ENCODE measurements around the gene ODAD2.
A peak's percentile ranks its signal among the peaks of the same experiment; 100 is the strongest.
"Not testable (repeated sequence)": the region's sequence is repeated elsewhere in the genome, so short reads cannot be mapped to it uniquely, and the experiment has no call there.

Gene ODAD2

GRCh38 chr10:27998954-27999275 lies at the start of gene ODAD2:
TSS of gene ODAD2 (minus strand) at chr10:27999079. CDS start at chr10:27995142, 3,937 bp downstream.
- DNase-seq: peak; percentile 23

GRCh38 chr10:28047061-28047460 lies 48.2 kb upstream of the ODAD2 start:
- no peak for DNase-seq

- DNase-seq: no peak
Measured at GRCh38 chr10:28046579-28046978, 47.7 kb upstream of the ODAD2 start.

- no peak for DNase-seq
Measured at GRCh38 chr10:28043941-28044340, 45.1 kb upstream of the ODAD2 start.

- no peak for DNase-seq
Measured at GRCh38 chr10:28036587-28036986, 37.7 kb upstream of the ODAD2 start.

- DNase-seq: peak; percentile 2
Measured at GRCh38 chr10:28020993-28021982, 22.4 kb upstream of the ODAD2 start.

- no peak for DNase-seq
Measured at GRCh38 chr10:28020080-28020860, 21.4 kb upstream of the ODAD2 start.

GRCh38 chr10:28014651-28015050 lies 15.8 kb upstream of the ODAD2 start:
- no peak for DNase-seq

- DNase-seq: peak; percentile 23
Measured at GRCh38 chr10:28012990-28013515, 14.2 kb upstream of the ODAD2 start.

GRCh38 chr10:28010821-28011220 lies 11.9 kb upstream of the ODAD2 start:
- DNase-seq: no peak

- DNase-seq: no peak
Measured at GRCh38 chr10:28008054-28008453, 9.2 kb upstream of the ODAD2 start.

- DNase-seq: no peak
Measured at GRCh38 chr10:28001353-28001752, 2.5 kb upstream of the ODAD2 start.

- DNase-seq: peak; percentile 11
Measured at GRCh38 chr10:27998178-27998953, 513 bp downstream of the ODAD2 start.

GRCh38 chr10:27997865-27998177 lies 1.1 kb downstream of the ODAD2 start:
- DNase-seq: no peak

- DNase-seq: no peak
Measured at GRCh38 chr10:27995311-27995710, 3.6 kb downstream of the ODAD2 start.

GRCh38 chr10:27989357-27989756 lies 9.5 kb downstream of the ODAD2 start:
- DNase-seq: not testable (repeated sequence)

GRCh38 chr10:27986821-27987220 lies 12.1 kb downstream of the ODAD2 start:
- no peak for DNase-seq

- DNase-seq: no peak
Measured at GRCh38 chr10:27982875-27983543, 15.9 kb downstream of the ODAD2 start.

GRCh38 chr10:27981744-27982143 lies 17.1 kb downstream of the ODAD2 start:
- no peak for DNase-seq

GRCh38 chr10:27970795-27971194 lies 28.1 kb downstream of the ODAD2 start:
- not testable (repeated sequence) for DNase-seq

- DNase-seq: not testable (repeated sequence)
Measured at GRCh38 chr10:27969931-27970330, 28.9 kb downstream of the ODAD2 start.

- no peak for DNase-seq
Measured at GRCh38 chr10:27959093-27959715, 39.7 kb downstream of the ODAD2 start.
